ENCODE results near the gene FUBP3.

The FUBP3 gene

DNA sequence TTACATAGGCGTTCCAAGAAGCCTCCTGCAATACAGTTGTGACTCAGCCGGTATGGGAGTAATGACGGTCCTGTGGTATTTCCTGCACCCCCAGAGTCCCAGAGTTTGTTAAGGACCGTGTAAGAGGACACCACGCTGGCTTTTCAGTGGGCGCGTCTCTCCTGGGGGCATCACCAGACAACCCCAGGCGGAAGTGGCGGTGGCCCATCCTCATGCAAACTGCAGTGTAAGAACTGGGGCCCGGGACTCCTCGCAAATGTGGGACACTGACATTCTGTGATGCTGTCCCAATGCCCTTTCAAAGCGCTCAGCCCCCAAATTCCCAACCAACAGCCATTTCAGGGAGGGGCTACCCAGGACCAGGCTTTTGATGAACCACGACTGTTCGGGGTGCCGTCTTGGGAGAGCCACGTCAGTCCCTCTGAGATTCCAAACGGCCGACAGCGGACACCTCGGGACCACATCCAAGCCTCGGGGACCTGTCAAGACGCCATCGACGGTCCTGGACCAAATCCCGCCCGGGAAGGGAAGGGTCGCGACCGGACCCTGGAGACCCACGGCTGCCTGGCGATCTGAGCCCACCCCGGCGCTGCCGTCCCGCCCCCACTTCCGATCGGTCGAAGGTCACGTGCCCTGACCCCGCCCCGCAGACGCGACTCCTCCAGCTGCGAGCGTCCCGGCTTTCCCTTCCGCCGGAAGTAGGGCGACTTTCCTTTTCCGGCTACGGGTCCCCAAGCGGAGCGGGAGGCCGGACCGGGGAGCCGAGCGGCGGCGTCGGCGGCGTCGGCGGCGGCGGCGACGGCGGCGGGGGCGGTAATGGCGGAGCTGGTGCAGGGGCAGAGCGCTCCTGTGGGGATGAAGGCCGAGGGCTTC lies at the start of gene FUBP3:
Gene FUBP3, plus strand, starts transcription at position 713 of the 873 bp plus-strand sequence. Its CDS starts 104 bp downstream, at position 817.
- peak; percentile 93 for DNase-seq

GRCh38 chr9:130530938-130531337 lies 48.4 kb upstream of the FUBP3 start:
- DNase-seq: no peak

GRCh38 chr9:130531670-130532069 lies 47.7 kb upstream of the FUBP3 start:
- DNase-seq: no peak

- DNase-seq: no peak
Measured at GRCh38 chr9:130532426-130533080, 46.8 kb upstream of the FUBP3 start.

GRCh38 chr9:130535818-130536521 lies 43.4 kb upstream of the FUBP3 start:
- peak; percentile 57 for DNase-seq

DNA sequence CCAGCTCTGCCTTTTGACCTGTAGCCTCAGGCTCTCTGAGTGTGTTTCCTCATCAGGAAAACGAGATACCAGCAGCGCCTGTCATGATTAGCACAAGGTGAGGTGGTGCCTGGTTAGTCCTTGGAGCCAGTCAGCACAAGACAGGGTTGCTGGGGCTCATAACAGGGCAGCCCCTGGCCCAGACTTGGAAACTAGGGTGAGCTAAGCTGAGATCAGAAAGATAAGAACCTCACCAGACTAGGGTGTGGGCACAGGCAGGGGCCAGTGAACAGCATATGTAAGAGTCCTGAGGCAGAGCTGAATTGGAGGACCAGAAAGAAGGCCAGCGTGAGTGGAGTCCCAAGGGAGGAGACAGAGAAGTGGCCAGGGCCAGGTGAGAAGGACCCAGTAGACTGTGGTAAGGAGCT lies 42.7 kb upstream of the FUBP3 start:
- DNase-seq: no peak

GRCh38 chr9:130537346-130538050 lies 41.9 kb upstream of the FUBP3 start:
- no peak for DNase-seq

- DNase-seq: no peak
Measured at GRCh38 chr9:130539420-130540223, 39.8 kb upstream of the FUBP3 start.

DNA sequence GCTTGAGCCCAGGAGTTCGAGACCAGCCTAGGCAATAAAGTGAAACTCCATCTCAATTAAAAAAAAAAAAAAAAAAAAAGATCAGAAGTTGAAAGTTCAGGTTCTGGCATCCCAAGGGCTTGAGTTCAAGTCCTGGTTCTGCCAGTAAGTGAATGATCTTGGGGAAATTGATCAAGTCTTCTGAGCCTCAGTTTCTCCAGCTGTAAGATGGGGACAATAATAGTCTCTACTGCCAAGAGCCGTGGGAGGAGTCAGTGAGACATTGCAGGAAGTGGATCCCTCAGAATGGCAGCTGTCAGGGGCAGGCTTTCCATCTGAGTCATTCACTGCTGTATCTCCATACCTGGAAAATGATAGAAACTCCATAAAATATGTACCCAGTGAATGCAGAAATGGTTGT lies 37.8 kb upstream of the FUBP3 start:
- no peak for DNase-seq

GRCh38 chr9:130542038-130542437 lies 37.3 kb upstream of the FUBP3 start:
- DNase-seq: no peak

GRCh38 chr9:130542457-130543228 lies 36.7 kb upstream of the FUBP3 start:
- no peak for DNase-seq

GRCh38 chr9:130543368-130543767 lies 36.0 kb upstream of the FUBP3 start:
- no peak for DNase-seq

- DNase-seq: no peak
Measured at GRCh38 chr9:130543859-130544258, 35.5 kb upstream of the FUBP3 start.

DNA sequence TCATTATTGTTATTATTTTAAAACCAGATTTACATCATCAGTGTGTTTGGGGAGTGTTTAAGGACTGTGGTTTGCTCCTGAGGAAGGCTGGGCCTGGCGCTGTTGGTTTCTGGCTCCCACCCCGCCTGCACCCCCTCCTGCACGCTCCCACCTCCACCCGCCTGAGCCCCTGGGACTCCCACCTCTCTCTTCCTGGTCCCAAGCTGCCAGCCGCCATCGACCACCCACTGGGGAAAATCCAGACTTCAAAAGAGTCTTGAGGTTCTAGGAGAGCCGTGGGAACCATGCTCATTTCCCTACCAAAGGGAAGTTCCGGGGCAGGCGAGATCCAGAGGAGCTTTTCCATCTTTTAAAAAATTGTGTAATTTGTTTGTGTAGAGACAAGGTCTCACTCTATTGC lies 35.0 kb upstream of the FUBP3 start:
- DNase-seq: no peak

GRCh38 chr9:130548103-130548502 lies 31.3 kb upstream of the FUBP3 start:
- DNase-seq: no peak

DNA sequence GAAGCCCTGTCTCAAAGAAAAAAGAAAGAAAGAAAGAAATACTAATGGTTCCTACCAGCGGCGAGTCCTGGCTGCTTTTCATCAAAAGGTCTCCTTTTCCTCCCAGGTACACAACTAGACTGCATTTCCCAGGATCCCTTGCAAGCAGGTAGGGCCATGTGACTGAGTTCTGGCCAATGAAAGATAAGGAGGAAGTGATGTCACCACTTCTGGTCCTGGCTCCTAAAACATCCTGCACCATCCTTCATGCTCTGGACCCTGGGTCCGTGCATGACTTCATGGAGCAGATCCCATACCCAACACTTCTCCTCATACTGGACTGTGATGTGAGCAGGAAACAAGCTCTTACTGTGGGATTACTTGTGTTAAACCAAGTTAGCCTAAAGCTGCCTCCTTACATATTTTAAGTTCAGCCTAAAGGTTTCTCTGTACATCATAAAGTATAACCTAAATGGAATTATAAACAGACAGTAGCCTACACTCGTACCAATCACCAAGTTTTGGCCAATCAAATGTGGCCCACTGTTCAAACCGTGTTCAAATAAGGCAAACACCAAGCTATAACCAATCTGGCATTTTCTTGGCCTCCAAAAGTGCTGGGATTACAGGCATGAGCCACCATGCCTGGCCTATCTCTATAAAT lies 30.2 kb upstream of the FUBP3 start:
- peak; percentile 25 for DNase-seq

GRCh38 chr9:130554606-130555005 lies 24.8 kb upstream of the FUBP3 start:
- DNase-seq: no peak

DNA sequence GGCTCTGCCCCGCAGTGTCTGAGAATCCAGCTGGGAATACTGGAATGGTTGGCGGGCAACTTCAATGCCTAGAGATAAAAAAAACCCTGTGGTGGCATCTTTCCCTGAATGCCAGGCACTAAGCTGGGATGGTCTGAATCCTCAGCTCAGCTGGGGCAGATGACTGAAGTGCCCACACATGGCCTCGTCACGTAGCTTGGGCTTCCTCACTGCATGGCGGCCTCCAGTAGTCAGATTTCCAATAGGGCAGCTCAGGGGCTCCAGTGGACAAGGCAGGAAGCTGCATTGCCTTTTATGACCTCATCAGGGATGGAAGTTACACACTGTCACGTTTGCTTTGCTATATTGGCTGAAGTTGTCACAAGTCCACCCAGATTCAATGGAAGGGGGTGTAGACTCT lies 24.3 kb upstream of the FUBP3 start:
- no peak for DNase-seq

DNA sequence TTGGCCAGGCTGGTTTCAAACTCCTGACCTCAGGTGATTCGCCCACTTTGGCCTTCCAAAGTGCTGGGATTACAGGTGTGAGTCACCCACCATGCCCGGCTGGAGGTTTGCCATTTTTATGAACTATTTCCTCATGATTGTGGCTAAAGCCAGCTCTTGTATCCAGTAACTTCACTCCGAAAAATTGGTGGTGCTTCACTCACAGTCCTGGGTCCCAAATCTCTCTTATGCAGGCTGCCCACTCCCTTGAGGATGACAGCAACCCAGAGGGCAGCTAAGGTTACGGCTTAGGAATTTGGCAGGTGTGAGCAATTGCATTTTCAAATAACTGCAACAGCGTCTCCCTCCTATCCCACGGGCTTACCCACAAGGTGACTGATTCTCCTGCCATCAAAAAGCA lies 23.4 kb upstream of the FUBP3 start:
- DNase-seq: peak; percentile 47

GRCh38 chr9:130556396-130557076 lies 22.8 kb upstream of the FUBP3 start:
- peak; percentile 67 for DNase-seq

Measured in NCI-H82 (cell line).